ENCODE data around the gene VSIG2.

The VSIG2 gene

DNA sequence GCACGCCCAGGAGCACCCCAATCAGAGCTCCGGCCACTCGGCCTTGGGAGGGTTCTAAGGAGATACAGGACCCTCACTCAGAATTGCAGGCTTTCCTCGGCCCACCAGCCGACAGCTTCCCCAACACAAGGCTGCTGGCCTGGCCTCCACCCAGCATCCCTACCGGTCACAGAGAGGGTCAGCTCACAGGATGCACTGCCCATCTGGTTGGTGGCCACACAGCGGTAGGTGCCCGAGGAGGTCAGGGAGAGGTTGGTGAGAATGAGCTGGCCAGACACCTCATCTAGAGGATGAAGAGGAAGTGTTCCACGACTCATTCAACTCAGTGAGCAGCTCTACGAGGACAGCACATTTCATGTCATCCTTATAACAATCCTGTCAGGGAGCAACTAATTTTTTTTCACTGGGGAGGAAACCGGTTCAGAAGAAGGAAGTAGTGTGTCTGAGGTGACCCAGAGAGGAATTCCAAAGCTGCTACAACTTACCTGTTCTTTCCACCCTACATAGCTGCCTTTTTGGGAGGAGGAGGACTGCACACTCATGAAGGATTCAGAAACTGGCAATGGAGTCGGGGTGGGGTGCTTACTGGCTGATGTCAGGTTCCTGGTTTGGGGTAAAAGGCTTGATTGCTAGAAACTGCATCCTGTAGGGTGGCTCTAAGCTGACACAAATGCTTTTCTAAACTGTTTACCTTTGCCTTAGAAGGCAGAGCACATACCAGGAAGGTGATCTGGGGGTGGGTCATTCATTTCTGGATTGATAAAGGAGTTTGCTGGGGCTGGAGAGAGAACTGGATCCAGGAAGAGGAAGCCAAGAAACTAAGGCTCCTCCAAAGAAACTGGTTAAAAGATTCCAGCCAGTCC is 3.3 kb downstream of the VSIG2 start:
- no peak for DNase-seq (ENCODE audit: low read depth in 3 of 3)

GRCh38 chr11:124748100-124748418 is 4.0 kb downstream of the VSIG2 start:
- DNase-seq (ENCODE audit: low read depth in 3 of 3), result no peak

- DNase-seq (ENCODE audit: low read depth in 3 of 3), result no peak
Measured at GRCh38 chr11:124747406-124748099, 4.5 kb downstream of the VSIG2 start.

GRCh38 chr11:124746621-124747243 is 5.3 kb downstream of the VSIG2 start:
- DNase-seq (ENCODE audit: low read depth in 3 of 3), result peak; percentile 50 to 75 (median 53)

DNA sequence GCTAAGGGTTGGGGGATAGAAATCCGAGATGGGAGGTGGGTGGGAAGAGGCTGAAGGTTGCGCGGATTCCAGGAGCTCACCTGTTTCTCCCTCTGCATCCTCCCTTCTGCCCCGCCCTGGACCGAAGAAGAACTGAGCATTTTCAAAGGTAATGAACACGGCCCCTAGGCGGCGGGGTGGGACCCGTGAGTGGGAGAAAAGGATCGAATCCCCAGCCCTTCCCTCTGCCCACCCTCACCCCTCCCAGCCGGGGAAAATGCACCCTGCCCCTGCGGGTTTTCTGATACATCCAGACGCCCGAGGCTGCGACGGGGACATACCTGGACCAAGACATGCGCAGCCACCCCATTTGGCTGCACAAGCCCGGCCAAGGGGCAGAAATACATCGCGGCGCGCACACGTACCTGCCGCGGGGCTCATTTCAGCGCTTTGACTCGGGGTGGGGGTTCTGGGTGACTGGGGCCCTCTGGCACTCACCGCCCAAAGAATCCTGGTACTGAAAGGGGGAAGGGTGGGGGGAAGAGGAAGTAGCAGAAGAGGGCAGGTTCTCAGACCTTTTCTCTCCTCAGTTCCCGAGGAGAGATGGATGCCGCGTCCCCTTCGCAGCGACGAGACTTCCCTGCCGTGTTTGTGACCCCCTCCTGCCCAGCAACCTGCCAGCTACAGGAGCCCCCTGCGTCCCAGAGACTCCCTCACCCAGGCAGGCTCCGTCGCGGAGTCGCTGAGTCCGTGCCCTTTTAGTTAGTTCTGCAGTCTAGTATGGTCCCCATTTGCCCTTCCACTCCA is 6.0 kb downstream of the VSIG2 start:
- DNase-seq (ENCODE audit: low read depth in 3 of 3), result no peak

- DNase-seq (ENCODE audit: low read depth in 3 of 3), result no peak
Measured at GRCh38 chr11:124745270-124745834, 6.7 kb downstream of the VSIG2 start.

- DNase-seq (ENCODE audit: low read depth in 3 of 3), result no peak
Measured at GRCh38 chr11:124743050-124743449, 9.0 kb downstream of the VSIG2 start.

DNA sequence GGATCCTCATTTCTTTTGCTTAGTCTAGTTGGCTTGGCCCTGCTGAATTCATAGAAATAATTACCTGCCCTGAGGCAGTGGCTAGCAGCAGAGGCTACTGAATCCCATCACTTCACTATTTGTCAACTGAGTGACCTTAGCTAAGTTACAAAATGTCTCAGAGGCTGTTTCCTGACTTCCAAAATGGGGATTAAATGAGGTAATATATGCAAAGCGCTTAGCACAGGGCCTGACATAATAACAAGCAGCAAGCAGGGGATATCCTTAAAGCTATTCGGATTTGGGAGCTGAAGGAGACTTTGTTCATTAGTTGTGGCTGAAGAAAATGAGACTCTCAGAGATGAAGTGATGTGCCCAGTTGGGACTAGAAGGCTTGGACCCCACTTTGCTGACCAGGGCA is 9.5 kb downstream of the VSIG2 start:
- no peak for DNase-seq (ENCODE audit: low read depth in 3 of 3)

GRCh38 chr11:124740277-124740882 is 11.7 kb downstream of the VSIG2 start:
- peak in 2 of 3 experiments; percentile 31 to 64 for DNase-seq (ENCODE audit: low read depth in 3 of 3)

GRCh38 chr11:124739479-124740276 is 12.4 kb downstream of the VSIG2 start, which contains the start of gene NRGN:
Gene NRGN, plus strand, starts transcription at chr11:124739942. Its CDS starts 143 bp downstream, at chr11:124740085.
- DNase-seq (ENCODE audit: low read depth in 3 of 3), result peak; percentile 67 to 86 (median 68)

DNA sequence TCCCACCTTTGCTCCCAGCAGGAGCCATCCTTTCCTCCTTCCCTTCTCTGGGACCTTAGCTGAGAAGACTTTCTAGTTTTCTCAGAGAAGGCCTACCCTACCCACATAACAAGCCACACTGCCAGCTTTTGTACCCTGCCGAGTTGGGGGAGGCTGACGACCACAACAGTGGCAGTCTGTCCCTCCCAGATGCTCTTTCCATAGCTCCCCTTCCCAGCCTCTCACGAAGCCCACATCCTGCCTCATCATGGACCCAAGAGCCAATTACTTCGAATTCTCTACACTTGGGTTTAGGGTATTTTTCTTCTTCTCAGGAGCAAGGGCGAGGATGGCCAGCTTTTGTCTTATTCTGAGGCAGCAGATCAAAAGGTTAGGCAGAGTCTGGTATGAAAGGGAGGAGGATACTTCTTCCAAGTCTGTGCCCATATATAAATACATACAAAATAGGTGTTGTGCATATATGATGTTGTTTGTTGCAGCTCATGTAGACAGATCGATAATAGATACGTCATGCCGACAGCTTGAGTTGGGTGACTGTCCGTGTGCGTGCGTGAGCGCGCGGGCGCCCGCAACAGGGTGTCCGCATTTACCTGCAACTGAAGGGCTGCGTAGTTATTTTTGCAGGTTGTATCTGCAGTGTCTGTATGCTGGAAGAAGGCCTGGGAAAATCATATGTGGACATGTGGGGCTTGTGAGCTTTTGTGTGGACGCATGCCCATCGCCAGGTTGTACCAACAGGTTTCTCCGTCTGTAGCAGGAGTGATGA is 13.2 kb downstream of the VSIG2 start:
- no peak for DNase-seq (ENCODE audit: low read depth in 3 of 3)

- no peak for DNase-seq (ENCODE audit: low read depth in 3 of 3)
Measured at GRCh38 chr11:124737638-124738305, 14.3 kb downstream of the VSIG2 start.

DNA sequence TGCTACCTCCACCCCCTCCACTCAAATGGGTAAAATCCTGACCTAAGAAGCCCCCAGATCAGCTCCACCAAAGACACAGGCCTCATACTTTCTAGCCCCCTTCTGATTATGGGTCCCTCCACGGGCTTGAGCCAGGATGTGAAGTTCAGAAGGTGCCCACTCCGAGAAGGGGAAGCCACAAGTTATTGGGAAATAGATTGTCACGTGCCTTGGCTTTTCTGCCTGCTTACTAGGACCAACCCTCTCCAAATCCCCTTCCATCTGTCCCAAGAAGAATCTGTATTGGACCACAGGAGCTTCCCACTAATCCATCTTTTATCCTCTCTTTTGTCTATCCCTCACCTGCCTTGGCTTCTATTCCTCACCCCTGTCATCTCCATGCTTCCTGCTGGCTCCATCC is 15.3 kb downstream of the VSIG2 start:
- DNase-seq (ENCODE audit: low read depth in 3 of 3), result no peak

DNA sequence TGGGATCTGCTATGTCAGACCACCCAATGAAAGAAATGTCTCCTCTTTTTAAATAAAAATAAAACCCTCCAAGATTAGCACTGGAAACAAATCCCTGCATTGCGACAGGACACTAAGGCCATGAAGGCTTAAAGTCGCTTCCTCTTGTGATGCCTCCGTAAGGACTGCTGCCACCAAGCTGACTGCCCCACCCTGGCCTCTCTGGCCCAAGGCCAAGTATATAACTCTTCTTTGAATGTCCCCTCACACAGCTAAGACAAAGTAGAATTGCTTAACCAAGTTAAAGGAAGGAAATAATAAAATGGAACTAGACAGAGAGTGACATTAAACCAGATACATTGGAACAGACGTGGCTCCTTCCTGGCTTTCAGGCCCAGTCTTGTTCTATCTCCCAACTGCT is 19.8 kb downstream of the VSIG2 start:
- no peak for DNase-seq (ENCODE audit: low read depth in 3 of 3)

DNA sequence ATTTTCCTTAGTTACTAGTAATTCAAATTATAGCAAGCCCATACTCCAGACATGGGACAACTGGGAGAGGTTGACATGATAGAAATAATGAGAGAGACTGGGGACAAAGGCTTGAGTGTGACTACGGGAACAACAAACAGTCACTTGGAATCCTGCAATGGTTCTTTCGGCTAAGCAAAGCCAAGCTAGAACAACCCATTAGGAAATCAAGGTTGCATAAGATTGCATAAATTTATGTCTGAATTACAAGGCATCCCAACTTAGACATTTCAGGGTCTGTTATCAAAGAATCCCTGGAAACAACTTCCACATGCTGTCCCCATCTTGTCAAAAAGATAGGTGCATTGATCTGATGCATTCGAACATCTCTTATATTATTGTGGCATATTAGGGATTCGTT is 22.5 kb downstream of the VSIG2 start:
- no peak for DNase-seq (ENCODE audit: low read depth in 3 of 3)

DNA sequence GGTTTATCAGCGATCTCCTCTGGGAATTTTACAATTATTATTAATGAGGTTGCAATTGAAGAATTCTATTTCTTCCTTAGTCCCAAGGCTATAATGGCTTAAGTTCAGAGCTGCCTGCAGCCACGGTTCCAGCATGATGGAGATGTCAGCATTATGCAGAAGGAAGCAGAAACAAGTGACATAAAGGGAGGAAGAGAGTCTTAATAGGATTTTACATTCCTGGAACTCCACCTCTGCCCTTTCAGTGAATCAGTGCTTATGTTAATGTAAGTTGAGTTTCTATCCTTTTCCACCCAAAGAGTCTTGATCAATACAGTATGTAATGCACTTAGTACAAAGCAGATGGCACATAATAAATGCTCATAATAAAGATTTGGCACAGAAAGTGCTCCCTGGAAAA is 23.9 kb downstream of the VSIG2 start:
- no peak for DNase-seq (ENCODE audit: low read depth in 3 of 3)

DNA sequence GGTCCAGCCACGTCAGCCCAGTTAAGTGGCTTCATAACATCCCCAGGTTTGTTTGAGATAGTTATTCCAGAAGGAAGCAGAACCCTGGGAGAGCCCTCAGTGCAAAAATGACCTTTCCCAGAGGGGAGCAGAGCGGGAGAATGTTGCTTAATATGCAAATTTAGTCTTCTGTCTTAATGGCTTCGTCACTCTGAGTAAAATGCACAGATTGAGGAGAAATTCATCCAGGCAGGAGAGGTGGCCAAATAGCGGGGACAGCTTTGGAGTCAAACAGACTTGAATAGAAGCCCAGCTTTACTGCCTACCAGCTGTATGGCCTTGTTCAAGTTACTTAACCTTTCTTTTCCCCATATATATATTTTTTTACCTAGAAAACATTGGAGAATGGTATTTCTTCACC is 24.6 kb downstream of the VSIG2 start:
- no peak for DNase-seq (ENCODE audit: low read depth in 3 of 3)

DNA sequence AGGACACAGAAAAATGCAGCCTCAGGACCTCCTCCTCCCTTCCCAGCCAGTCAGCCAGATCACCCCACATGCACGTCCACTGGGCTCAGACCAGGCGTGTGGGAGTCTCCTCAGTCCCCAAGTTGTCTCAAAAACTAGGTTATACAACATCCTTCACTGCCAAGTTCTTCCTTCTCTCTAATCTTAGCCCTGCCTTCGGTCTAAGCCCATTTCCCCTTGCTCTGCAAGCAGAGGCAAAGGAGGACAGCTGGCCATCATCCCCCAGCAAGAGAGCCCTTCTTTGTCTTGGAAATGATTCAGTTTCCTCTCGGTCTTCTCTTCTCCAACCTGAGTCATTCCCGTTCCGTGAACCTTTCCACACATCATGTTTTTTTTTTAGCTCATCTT is 26.3 kb downstream of the VSIG2 start:
- DNase-seq (ENCODE audit: low read depth in 3 of 3), result no peak
